H1 (cell line): ENCODE measurements around the gene CDK12.
"Not testable (repeated sequence)": the region's sequence is repeated elsewhere in the genome, so short reads cannot be mapped to it uniquely, and the experiment has no call there.

Experiments
- EP300 ChIP-seq, 2 experiments: IDR thresholded peaks; 1 replicate in 1 of 2; 2 replicates in 1 of 2; pipeline ENCODE4 v1.6.1; 2011 to 2012; ENCODE audit warnings: low read depth in 2 of 2, low read length in 2 of 2, mild to moderate bottlenecking in 2 of 2, borderline replicate concordance in 1 of 2, inconsistent platforms in 1 of 2, moderate library complexity in 1 of 2
- JUND ChIP-seq: IDR thresholded peaks from 2 replicates; pipeline ENCODE4 v1.6.1; 2011; ENCODE audit warnings: mild to moderate bottlenecking, improper control_type of control experiment, low read length
- POLR2A ChIP-seq, 2 experiments: IDR thresholded peaks; 1 replicate in 1 of 2; 2 replicates in 1 of 2; pipeline ENCODE4 v1.6.1; 2011; ENCODE audit warnings: low read depth in 2 of 2, low read length in 2 of 2, mild to moderate bottlenecking in 2 of 2; ENCODE audit errors: control extremely low read depth in 1 of 2
- RNF2 ChIP-seq: fragments of 200-900, 300-1000 bp; sonication (generic); IDR thresholded peaks from 2 replicates; pipeline ENCODE4 v1.7.1; 2016; ENCODE audit warnings: borderline replicate concordance, low read depth, mild to moderate bottlenecking, antibody characterized with exemption, low read length; ENCODE audit not compliant: poor library complexity, severe bottlenecking; ENCODE audit errors: missing control alignments
- SIN3A ChIP-seq, 2 experiments: IDR thresholded peaks in 1 of 2; conservative IDR thresholded peaks in 1 of 2; 2 replicates each; pipeline ENCODE4 v1.6.1; 2011 to 2012; ENCODE audit warnings: low read length in 2 of 2, improper control_type of control experiment in 1 of 2, low read depth in 1 of 2, mild to moderate bottlenecking in 1 of 2
- YY1 ChIP-seq: IDR thresholded peaks from 2 replicates; pipeline ENCODE4 v1.6.1; 2011; ENCODE audit warnings: low read depth, mild to moderate bottlenecking, low read length
- TF ChIP-seq, protein P1 (sequence below): IDR thresholded peaks from 2 replicates; pipeline ENCODE4 v1.6.1; 2012; ENCODE audit warnings: inconsistent platforms

DNA sequence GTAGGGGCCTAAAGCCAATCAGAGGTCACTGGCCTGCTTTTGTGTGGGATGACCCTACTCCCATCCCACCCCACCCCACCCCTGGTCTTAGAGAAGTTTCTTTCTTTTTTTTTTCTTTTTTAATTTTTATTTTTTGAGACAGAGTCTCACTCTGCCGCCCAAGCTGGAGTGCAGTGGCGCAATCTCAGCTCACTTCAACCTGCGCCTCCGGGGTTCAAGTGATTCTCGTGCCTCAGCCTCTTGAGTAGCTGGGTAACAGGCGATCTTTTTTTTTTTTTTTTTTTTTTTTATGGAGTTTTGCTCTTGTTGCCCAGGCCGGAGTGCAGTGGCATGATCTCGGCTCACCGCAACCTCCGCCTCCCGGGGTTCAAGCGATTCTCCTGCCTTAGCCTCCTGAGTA is 83.1 kb downstream of the CDK12 start:
- TF ChIP-seq POLR2A (IDR thresholded peaks at IDR 0.05; ENCODE audit: control extremely low read depth in 1 of 2, low read depth in 2 of 2, low read length in 2 of 2); YY1; JUND; RNF2; SIN3A (conservative IDR thresholded peaks at IDR 0.05 in 1 of 2, IDR thresholded peaks at IDR 0.05 in 1 of 2; ENCODE audit: low read depth in 1 of 2, low read length in 2 of 2); EP300 (IDR thresholded peaks at IDR 0.05; ENCODE audit: borderline replicate concordance in 1 of 2, low read depth in 2 of 2, low read length in 2 of 2): not testable (repeated sequence)
- TF ChIP-seq, protein P1, sequence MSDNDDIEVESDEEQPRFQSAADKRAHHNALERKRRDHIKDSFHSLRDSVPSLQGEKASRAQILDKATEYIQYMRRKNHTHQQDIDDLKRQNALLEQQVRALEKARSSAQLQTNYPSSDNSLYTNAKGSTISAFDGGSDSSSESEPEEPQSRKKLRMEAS, result not testable (repeated sequence)
